GM12864 (cell line): ENCODE data around the gene CRTC2.

Source experiments
- DNase-seq: peaks from one replicate; pipeline ENCODE4 v3.0.0-alpha.2; 2011; ENCODE audit warnings: low read depth
- H3K4me3 ChIP-seq: 2 replicates; pipeline ENCODE4 v1.5.1; 2011; ENCODE audit warnings: mild to moderate bottlenecking, low read depth, low read length, control low read depth
- TF ChIP-seq, protein P1 (sequence below): IDR thresholded peaks from 2 replicates; pipeline ENCODE4 v1.5.1; 2011; ENCODE audit warnings: low read depth, mild to moderate bottlenecking, moderate library complexity, low read length, control low read depth, inconsistent platforms; ENCODE audit errors: missing control alignments

Gene CRTC2

GRCh38 chr1:153926405-153926804 lies 32.0 kb downstream of the CRTC2 start:
- H3K4me3 ChIP-seq, result no peak overlapping the region
- DNase-seq, result no peak
- TF ChIP-seq, protein P1, sequence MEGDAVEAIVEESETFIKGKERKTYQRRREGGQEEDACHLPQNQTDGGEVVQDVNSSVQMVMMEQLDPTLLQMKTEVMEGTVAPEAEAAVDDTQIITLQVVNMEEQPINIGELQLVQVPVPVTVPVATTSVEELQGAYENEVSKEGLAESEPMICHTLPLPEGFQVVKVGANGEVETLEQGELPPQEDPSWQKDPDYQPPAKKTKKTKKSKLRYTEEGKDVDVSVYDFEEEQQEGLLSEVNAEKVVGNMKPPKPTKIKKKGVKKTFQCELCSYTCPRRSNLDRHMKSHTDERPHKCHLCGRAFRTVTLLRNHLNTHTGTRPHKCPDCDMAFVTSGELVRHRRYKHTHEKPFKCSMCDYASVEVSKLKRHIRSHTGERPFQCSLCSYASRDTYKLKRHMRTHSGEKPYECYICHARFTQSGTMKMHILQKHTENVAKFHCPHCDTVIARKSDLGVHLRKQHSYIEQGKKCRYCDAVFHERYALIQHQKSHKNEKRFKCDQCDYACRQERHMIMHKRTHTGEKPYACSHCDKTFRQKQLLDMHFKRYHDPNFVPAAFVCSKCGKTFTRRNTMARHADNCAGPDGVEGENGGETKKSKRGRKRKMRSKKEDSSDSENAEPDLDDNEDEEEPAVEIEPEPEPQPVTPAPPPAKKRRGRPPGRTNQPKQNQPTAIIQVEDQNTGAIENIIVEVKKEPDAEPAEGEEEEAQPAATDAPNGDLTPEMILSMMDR, result no peak

GRCh38 chr1:153922972-153923925 lies 35.2 kb downstream of the CRTC2 start, which contains the start of gene GATAD2B:
GATAD2B (minus strand) TSS chr1:153922972; CDS start chr1:153828347, 94,625 bp downstream.
- DNase-seq, result peak; percentile 100
- TF ChIP-seq, protein P1, result no peak
- H3K4me3 ChIP-seq, result peak within 1 kb of the TSS; percentile 72

GRCh38 chr1:153922076-153922971 lies 36.1 kb downstream of the CRTC2 start:
- TF ChIP-seq, protein P1, result peak; percentile 27
- no peak for DNase-seq
- H3K4me3 ChIP-seq, result peak overlapping the region; percentile 70

DNA sequence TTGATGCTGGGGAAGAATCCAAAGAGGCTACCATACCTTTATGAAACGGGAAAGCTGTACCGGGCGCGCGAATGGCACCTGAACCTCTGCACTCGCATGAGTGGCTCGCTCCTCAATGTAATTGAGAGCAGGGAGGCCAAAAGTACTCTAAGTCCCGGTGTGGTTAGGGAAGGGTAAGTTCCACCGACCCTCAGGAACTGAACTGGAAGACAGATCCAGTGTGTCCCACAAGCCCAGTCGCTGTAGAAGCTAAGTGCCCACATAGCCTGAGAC lies 36.7 kb downstream of the CRTC2 start:
- TF ChIP-seq, protein P1, result no peak
- H3K4me3 ChIP-seq, result peak overlapping the region; percentile 70
- DNase-seq, result no peak

GRCh38 chr1:153921080-153921802 lies 37.2 kb downstream of the CRTC2 start:
- DNase-seq, result no peak
- TF ChIP-seq, protein P1, result no peak
- H3K4me3 ChIP-seq, result peak overlapping the region; percentile 70
